ENCODE results near the gene PIK3CB.
"Not testable (repeated sequence)": the region's sequence is repeated elsewhere in the genome, so short reads cannot be mapped to it uniquely, and the experiment has no call there.

The PIK3CB gene

GRCh38 chr3:138834596-138835396, at the start of gene PIK3CB:
PIK3CB (minus strand) TSS chr3:138834928; CDS start chr3:138759343, 75,585 bp downstream.
- peak; percentile 88 for DNase-seq

DNA sequence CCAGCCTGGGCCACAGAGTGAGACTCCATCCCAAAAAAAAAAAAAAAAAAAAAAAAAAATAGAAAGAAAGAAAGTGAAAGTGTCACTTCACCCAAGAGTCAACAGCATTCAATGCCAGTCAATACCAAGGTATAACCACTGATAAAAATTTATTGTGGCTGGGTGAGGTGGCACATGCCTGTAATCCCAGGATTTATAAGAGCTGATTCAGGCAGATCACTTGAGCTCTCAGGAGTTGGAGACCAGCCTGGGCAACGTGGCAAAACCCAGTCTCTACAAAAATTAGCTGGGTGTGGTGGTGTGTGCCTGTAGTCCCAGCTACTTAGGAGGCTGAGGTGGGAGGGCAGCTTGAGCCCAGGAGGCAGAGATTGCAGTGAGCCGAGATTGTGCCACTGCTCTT, 46.5 kb upstream of the PIK3CB start:
- DNase-seq = no peak

DNA sequence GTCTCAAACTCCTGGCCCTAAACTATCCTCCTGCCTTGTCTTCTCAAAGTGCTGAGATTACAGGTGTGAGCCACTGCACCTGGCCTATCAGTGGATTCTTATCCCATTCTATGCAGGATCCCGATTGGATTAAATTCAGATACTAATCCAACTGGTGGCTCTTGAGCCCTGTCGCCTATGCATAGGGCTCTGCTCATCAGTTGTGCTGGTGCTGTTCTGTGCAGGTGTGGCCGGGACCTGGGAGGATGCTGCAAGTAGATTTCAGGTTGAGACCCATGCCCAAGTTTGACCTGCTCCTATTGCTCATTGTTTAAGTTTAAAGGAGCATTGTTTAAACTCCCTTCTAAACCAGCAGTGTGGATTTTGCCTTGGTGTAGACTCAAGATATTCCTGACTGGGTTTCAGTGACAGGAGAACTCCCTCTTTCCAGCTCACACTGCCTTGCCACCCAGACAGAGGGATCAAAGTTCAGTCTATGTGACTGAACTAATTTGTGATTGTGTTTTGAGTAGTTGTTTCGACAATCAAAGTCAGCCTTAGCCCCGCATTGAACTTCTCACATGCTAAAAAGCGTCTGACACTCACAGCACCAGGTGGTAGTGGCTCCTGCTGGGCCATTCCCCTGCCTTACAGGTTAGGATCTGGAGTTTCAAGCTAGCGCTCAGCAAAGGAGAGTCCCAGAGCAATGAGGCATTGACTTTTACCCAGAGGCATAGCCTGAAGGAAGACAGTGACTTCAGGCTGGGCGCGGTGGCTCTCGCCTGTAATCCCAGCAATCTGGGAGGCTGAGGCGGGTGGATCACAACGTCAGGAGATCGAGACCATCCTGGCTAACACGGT, 45.0 kb upstream of the PIK3CB start:
- no peak for DNase-seq

DNA sequence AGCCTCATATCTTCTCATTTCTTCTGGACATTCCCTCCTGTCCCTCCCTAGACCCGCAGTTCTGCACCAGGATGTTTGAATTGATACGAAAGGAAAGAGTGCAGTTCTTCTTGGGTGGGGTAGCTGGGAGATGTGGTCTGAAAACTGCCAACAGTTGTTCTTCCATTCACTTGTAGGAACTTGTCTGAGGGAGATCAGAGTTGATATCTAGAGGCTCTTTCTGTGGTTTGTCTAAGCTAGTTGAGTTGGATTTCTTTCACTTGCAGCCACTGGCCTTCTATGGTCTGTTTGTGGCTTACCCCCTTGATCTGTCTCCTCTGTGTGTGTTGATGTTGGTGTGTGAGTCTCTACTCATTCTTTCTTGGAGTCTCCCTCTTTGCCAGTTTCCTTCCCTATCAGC, 42.5 kb upstream of the PIK3CB start:
- no peak for DNase-seq

GRCh38 chr3:138875754-138876664, 41.3 kb upstream of the PIK3CB start:
- DNase-seq = no peak

DNA sequence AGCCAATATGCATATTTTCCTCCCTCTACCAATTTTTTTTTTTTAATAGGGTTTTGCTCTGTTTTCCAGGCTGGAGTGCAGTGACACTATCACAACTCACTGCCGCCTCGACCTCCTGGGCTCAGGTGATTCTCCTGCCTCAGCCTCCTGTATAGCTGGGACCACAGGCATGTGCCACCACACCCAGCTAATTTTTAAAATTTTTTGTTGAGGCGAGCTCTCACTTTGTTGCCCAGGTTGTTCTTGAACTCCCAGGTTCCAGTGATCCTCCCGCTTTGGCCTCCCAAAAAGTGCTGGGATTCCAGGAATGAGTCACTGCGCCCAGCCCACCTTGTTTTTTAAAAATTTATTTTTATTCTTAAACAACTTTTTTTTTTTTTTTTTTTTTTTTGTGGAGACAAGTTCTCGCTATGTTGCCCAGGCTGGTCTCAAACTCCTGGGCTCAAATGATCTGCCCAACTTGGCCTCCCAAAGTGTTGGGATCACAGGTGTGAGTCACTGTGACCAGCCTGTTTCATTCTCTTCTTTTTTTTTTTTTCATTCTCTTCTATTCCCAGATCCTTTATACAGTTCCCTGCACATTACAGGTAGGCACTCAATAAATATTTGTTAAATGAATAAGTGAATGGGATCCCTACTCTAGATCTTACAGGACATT, 40.5 kb upstream of the PIK3CB start:
- DNase-seq = no peak

DNA sequence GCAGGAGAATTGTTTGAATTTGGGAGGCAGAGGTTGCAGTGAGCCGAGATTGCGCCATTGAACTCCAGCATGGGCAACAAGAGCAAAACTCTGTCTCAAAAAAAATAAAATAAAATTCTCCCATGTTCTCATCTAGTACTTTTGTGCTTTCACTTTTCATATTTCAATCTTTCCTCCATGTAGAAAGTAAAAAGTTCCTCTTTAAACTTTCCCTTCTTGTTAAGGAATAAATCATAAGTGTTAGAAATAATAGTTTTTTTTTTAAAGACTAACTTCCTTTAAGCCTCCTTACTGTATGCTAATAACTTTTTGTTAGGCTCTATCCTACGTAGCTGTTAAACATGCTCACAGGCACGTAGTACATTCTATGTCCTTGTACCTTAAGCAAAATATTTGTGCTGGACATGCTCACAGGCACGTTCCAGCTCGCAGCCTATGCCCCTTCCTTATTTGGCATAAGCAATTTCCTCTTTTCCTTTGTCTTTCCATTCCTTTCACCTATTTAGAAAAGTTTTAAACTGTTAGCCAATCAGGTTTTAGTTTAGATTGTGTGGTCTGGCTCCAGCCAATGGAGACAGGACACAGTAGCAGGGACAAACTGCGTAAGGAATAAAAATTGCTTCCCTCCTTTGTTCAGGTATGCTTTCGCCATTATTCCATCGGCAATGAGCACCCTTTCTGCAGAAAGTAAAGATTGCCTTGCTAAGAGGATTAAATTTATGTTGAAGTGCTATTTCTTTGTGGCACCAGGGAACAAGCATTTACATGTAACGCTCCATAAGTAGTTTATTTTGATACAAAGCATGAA, 38.9 kb upstream of the PIK3CB start:
- no peak for DNase-seq

DNA sequence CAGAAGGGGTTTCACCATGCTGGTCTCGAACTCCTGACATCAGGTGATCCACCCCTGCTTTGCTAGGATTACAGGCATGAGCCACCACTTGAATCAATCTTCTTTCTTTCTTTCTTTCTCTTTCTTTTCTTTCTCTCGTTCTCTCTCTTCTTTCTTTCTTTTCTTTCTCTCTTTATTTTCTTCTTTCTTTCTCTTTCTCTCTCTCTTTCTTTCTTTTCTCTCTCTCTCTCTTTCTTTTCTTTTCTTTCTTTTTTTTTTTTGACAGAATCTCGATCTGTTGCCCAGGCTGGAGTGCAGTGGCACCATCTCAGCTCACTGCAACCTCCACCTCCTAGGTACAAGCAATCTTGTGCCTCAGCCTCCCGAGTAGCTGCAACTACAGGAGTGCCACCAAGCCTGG, 37.9 kb upstream of the PIK3CB start:
- no peak for DNase-seq

- DNase-seq = no peak
Measured at GRCh38 chr3:138867996-138868395, 33.3 kb upstream of the PIK3CB start.

DNA sequence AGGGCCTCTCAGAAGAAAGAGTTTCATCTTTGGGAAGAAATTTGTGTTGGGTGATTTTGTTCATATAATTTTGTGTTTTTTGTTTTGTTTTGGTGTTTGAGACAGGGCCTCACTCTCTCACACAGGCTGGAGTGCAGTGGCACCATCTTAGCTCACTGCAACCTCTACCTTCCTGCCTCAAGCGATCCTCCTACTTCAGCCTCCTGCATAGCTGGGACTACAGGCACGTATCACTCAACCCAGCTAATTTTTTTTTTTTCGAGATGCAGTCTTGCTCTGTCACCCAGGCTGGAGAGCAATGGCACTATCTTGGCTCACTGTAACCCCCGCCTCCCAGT, 29.0 kb upstream of the PIK3CB start:
- no peak for DNase-seq

DNA sequence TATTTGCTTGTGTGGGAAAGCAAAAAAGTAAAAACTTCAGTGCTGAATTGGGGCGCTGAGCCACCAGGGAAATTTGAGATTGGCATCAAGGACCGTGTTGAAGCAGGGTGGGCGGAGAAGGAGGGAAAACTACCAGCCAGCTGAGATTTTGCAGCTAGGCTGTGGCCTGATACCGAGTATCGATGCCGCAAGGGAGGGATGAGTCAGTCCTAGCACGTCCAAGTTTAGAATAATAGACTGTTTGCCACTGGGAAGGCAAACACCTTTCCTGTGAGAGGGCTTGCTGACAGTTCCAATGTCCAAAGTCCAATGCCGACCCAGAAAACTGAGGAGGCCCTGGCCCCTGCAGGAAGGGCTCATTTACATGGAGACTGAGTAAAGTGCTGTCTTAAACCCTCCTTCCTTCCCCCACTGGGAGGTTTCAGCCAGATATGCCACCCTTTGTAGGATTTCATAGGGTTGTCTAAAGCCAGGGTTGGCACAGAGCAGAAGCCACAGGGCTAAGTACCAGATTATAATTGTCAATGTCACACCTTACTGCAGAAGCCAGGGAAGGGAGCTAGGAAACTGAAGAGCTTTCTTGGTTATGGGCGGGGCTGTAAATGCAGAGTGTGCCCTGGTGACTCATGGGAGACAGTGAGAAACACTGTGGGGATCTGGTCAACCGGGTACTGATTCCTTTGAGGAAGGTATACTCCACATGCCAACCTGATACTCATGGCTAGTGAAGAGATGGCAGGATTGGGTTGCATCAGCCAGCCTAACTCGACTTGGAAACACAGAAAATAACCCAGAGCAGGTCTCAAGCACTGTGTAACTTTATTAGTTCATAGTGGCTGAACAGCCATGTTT, 28.4 kb upstream of the PIK3CB start:
- no peak for DNase-seq

DNA sequence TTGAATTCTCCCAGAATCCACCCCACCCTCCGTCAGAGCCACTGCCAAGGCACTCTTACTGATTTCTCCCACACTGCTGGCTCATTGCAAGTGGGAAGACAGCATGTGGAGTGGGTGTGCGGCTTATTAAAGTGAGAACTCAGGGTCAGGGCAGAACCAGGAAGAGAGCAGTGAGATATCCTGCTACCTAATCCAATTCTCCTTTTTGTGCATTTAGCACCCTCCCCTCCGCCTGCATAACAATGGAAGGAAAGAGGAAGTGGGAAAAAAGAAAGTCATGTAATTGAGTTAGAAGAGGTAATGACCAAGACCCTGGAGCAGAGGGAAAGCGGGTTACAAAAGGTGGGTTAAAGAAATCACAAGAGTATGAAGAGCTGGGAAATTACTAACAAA, 27.8 kb upstream of the PIK3CB start:
- no peak for DNase-seq

- DNase-seq = no peak
Measured at GRCh38 chr3:138861798-138862197, 27.1 kb upstream of the PIK3CB start.

DNA sequence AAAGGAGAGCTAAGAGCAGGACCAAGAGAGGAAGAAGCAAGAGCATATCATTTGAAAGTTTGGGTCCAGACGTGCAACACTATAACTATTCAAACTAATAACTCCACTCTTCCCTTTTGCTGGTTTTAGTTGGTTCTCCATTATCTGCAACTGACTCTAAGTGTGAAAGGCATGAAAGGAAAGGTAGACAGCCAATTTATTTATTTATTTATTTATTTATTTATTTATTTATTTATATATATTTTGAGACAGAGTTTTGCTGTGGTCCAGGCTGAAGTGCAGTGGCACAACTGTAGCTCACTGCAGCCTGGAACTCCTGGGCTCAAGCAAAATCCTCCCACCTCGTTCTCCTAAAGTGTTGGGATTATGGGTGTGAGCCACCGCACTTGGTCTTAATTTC, 22.1 kb upstream of the PIK3CB start:
- DNase-seq = no peak

DNA sequence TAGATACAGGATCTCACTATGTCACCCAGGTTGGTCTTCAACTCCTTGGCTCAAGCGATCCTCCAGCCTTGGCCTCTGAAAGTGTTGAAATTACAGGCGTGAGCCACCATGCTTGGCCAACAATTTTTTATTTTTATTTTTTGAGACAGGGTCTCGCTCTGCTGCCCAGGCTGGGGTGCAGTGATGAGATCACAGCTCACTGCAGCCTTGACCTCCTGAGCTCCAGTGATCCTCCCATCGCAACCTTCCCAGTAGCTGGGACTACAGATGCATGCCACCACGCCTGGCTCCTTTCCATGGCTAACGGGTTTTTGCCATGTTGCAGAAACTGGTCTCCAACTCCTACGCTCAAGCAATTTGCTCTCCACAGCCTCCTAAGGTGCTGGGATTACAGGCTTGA, 20.2 kb upstream of the PIK3CB start:
- no peak for DNase-seq

DNA sequence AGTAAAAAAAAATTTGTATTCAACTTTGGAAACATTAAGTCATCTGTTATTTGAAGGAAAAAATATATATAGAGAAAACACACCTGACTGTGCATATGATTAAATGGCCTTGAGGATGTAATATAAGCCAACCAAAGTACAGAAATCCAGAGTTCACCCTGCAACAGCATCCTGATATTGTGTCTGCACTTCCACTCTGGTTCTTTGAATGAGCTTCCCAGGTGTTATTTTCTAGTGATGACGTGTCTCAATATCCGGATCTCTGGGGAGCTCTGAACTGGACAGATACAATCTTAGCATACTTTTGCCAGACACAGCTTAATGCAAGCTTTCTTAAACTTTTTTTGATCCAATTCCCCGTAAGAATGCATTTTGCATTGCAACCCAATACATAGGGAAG, 19.5 kb upstream of the PIK3CB start:
- DNase-seq = no peak

DNA sequence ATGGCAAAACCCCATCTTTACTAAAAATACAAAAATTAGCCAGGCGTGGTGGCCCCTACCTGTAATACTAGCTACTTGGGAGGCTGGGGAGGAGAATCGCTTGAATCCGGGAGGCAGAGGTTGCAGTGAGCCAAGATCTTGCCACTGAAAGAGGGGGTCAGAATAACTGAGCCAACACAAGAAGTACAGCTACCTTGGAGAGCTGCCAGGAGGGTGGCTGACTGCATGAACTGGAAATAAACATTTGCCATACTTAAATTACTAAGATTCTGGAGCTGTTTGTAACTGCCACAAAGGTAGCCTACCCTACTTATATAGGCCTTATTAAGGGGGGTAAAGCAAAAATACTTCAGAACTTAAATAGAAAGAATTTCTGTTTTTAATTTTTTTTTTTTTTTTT, 15.4 kb upstream of the PIK3CB start:
- no peak for DNase-seq

DNA sequence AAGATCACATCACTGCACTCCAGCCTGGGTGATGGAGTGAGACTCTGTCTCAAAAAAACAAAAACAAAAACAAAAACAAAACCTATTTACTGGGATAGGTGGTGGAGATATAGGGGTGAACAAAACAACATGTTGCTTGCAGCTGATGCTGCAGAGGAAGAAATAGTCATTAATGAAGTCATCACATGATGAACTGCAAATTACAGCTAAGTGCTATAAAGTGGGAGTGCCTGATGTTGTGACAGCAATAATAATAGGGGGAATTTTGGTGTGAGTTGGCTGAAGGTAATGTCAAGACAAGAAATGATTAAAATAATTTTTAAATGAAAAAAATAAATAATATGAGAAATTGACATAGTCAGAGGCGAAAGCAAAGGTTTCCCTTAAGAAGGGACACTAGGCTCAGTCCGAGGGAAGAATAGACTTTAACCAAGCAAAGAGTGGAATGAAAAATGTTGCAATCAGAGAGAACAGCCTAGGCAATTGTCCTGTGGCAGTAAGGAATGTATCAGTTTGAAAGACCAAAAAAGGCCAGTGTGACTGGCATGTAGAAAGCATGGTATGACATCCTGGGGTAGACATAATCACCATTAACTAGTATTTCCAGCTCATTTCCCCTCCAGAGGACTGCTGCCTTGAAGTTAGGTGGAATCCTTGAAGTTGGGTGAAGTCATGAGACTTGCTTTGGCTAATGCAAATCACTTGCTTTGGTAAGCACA, 14.7 kb upstream of the PIK3CB start:
- DNase-seq = no peak

DNA sequence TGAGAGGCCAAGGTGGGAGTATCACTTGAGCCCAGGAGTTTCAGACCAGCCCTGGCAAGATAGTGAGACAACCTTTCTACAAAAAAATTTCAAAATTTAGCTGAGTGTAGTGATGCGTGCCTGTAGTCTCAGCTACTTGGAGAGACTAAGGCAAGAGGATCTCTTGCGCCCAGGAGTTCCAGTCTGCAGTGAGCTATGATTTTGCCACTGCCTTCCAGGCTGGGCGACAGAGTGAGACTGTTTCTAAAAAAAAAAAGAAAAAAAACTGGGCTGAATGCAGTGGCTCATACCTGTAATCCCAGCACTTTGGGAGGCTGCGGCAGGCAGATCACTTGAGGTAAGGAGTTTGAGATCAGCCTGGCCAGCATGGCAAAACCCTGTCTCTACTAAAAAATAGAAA, 14.0 kb upstream of the PIK3CB start:
- DNase-seq = no peak

DNA sequence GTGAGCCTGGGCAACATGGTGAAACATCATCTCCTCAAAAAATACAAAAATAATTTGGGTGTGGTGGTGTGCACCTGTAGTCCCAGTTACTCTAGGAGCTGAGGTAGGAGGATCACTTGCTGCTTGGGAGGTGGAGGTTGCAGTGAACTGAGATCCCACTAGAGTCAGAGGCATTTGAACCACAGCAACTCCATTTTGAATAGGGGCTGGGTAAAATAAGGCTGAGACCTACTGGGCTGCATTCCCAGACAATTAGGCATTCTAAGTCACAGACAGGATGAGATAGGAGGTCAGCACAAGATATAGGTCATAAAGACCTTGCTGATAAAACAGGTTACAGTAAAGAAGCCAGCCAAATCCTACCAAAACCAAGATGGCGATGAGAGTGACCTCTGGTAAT, 12.1 kb upstream of the PIK3CB start:
- DNase-seq = not testable (repeated sequence)
